ENCODE results near the gene GCC1.

The GCC1 gene

DNA sequence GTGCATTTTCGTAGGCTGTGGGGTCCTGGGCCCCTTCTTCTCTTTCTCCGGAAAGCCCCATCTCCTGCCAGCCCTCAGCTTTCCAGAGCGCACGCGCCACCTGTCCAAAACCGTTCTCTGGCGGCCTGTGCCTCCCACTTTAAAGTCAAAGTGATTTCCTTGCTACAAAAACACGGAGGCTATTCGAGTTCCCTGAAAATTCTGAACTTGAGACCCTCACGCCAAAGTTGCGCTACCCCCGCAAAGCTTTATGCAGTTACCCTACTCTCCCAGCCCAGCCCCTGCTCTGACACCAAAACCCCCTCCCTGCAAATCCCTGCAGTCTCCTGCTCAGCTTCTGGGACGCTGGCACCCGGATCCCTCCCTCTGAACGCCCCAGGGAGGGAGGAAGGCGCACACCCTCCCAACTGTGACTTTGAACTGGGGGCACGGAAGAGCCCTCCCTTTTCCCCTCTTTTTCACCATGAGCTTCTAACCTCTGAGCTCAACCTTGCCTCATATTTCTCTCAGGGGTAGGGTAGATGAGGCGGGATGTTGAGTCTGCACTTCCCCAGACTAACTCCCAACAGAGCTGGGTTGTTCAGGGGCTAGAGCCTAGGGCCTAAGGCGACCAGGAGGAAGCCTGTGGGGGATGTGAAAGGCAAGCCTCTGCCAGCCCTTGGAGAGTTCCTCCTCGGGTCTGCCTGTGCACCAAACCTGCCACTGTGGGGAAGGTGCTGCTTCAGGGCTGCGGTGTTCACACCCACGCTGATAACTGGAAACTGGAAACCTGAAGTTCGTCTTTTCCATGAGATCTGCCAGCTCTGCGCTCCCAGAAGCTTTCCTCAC, 35.2 kb upstream of the GCC1 start:
- no peak overlapping the region for H3K4me3 ChIP-seq (ENCODE audit: low read depth, low read length)
- DNase-seq (ENCODE audit: low read depth) = no peak
- TF ChIP-seq, protein P1, sequence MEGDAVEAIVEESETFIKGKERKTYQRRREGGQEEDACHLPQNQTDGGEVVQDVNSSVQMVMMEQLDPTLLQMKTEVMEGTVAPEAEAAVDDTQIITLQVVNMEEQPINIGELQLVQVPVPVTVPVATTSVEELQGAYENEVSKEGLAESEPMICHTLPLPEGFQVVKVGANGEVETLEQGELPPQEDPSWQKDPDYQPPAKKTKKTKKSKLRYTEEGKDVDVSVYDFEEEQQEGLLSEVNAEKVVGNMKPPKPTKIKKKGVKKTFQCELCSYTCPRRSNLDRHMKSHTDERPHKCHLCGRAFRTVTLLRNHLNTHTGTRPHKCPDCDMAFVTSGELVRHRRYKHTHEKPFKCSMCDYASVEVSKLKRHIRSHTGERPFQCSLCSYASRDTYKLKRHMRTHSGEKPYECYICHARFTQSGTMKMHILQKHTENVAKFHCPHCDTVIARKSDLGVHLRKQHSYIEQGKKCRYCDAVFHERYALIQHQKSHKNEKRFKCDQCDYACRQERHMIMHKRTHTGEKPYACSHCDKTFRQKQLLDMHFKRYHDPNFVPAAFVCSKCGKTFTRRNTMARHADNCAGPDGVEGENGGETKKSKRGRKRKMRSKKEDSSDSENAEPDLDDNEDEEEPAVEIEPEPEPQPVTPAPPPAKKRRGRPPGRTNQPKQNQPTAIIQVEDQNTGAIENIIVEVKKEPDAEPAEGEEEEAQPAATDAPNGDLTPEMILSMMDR (IDR thresholded peaks at IDR 0.05; ENCODE audit: control insufficient read depth, extremely low read depth, insufficient read depth) = no peak

DNA sequence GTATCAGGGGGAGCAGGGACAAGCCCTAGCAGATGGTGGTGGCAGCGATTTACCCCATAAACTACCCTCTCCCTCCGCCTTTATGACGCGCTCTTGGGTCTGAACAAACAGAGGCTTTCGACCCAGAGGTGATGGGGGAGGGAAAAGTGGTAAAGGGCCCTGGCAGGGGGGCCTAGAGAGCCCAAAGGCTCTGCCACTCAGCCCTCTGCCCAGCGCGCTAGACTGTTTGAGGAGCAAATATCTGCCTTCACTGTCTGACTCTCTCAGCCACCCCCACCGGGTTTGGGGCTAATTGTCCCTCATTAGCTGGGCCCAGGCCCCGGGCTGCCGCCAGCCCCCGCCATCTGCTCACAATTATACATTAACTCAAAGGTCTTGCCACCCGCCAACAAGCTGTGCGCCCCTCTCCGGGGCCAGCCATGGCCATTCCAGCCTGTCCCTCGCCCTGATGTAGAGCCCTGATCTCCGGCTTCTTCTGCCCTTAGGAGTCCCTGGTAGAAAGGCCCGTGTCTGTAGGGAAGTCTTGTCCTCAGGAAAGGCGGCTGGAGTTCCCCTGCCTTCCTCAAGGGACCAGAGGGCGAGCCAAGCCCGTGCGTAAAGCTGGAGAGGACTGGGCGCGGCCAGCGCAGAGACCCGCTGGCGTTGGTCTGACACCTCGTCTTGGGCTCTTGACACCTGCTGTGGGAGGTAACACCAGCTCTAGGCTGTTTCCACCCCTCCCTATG, 34.4 kb upstream of the GCC1 start:
- no peak for DNase-seq (ENCODE audit: low read depth)
- TF ChIP-seq, protein P1 (IDR thresholded peaks at IDR 0.05; ENCODE audit: control insufficient read depth, extremely low read depth, insufficient read depth) = no peak
- H3K4me3 ChIP-seq (ENCODE audit: low read depth, low read length) = no peak overlapping the region

DNA sequence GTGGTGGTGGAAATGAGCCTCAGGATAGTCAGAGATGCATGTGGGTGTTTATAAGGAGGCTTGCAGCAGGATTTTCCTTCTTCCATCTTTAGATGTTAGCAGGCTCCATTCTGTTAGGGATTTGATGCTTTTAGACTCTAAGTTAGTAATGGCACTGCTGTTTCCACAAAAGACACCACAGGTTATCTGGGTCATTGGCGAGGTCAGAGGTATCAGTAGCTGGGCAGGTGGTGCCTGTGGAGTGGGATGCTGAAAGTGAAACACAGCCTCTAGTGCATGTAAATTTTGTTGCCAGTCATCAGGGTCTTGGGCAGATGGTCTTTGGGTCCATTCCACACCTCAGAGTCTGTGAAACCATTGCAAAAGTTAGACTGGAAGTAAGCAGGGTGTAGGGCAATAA, 33.4 kb upstream of the GCC1 start:
- H3K4me3 ChIP-seq (ENCODE audit: low read depth, low read length) = no peak overlapping the region
- no peak for DNase-seq (ENCODE audit: low read depth)
- TF ChIP-seq, protein P1 (IDR thresholded peaks at IDR 0.05; ENCODE audit: control insufficient read depth, extremely low read depth, insufficient read depth) = no peak

DNA sequence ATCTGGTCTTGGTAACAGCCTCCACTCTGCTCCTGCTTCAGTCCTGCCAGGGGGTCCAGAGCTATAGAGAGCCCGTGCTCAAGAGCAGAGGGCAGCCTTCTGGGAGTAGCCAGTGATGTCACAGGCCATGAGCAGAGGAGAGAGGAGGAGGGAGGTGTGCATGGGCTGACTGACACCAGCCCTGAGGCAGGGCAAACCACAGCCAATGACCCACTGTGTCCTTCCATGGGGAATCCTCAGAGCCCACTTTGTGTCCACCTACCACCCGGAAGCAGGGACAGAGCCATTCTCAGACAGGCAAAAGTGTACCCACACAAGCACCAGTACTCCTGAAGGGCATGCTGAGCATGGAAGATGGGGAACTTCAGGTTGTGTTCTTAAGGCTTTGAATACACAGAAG, 32.6 kb upstream of the GCC1 start, which contains the start of gene PAX4:
Gene PAX4, minus strand, starts transcription at position 101 of the 400 bp plus-strand sequence. CDS start 2,214 bp downstream, outside the sequence.
- TF ChIP-seq, protein P1 (IDR thresholded peaks at IDR 0.05; ENCODE audit: control insufficient read depth, extremely low read depth, insufficient read depth) = no peak
- no peak within 1 kb of the TSS for H3K4me3 ChIP-seq (ENCODE audit: low read depth, low read length)
- no peak for DNase-seq (ENCODE audit: low read depth)

DNA sequence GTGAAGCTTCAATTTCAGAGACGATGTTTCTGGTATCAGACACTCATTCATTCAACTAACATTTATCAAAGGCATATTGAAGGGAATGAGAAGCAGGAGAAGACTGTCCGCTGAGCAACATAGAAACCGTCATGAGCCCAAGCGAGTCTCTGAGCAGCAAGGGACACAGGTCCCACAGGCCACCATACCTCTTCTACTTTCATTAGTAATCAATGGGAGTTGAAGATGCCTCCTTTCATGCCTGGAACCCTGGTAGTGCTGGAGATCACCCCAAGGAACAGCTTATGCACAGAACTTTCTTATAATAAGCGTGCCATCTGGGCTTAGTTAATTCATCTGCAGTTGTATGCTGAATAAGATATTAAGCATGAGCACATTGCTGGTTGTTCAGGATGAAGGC, 31.3 kb upstream of the GCC1 start:
- DNase-seq (ENCODE audit: low read depth) = no peak
- TF ChIP-seq, protein P1 (IDR thresholded peaks at IDR 0.05; ENCODE audit: control insufficient read depth, extremely low read depth, insufficient read depth) = no peak
- no peak overlapping the region for H3K4me3 ChIP-seq (ENCODE audit: low read depth, low read length)

DNA sequence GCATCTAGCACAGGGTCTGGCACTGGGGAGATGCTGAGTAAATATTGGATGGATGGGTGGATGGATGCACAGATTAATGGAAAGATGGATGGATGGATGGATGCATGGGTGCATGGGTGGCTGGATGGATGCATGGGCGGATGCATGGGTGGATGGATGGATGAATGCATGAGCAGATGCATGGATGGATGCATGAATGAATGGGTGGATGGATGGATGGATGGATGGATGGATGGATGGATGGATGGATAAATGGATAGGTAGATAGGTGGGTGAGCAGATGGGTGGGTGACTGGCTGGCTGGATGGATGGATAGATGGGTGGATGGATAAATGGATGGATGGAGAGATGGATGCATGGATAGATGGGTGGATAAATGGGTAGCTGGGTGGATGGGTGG, 26.9 kb upstream of the GCC1 start:
- TF ChIP-seq, protein P1 (IDR thresholded peaks at IDR 0.05; ENCODE audit: control insufficient read depth, extremely low read depth, insufficient read depth) = no peak
- DNase-seq (ENCODE audit: low read depth) = no peak
- H3K4me3 ChIP-seq (ENCODE audit: low read depth, low read length) = no peak overlapping the region

All from LNCaP clone FGC (cell line).